Hematopoietic multipotent progenitor cell treated with erythropoietin and hydrocortisone succinate and interleukin-3 and kit ligand, for 4 days (in vitro differentiated cells): ENCODE measurements around the gene PYGB.
A peak's percentile ranks its signal among the peaks of the same experiment; 100 is the strongest.
"Not testable (repeated sequence)": the region's sequence is repeated elsewhere in the genome, so short reads cannot be mapped to it uniquely, and the experiment has no call there.

Experiments used
- DNase-seq: peaks from one replicate; pipeline ENCODE4 v3.0.0-alpha.2; 2015

Gene PYGB

DNA sequence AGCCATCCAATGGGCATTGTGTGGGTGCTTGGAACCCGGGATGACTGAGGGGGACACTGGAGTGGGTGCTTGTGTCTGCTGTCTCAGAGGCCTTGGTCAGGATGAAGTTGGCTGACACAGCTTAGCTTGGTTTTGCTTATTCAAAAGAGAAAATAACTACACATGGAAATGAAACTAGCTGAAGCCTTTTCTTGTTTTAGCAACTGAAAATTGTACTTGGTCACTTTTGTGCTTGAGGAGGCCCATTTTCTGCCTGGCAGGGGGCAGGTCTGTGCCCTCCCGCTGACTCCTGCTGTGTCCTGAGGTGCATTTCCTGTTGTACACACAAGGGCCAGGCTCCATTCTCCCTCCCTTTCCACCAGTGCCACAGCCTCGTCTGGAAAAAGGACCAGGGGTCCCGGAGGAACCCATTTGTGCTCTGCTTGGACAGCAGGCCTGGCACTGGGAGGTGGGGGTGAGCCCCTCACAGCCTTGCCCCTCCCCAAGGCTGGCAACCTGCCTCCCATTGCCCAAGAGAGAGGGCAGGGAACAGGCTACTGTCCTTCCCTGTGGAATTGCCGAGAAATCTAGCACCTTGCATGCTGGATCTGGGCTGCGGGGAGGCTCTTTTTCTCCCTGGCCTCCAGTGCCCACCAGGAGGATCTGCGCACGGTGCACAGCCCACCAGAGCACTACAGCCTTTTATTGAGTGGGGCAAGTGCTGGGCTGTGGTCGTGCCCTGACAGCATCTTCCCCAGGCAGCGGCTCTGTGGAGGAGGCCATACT lies 49.4 kb downstream of the PYGB start:
- DNase-seq: no peak

DNA sequence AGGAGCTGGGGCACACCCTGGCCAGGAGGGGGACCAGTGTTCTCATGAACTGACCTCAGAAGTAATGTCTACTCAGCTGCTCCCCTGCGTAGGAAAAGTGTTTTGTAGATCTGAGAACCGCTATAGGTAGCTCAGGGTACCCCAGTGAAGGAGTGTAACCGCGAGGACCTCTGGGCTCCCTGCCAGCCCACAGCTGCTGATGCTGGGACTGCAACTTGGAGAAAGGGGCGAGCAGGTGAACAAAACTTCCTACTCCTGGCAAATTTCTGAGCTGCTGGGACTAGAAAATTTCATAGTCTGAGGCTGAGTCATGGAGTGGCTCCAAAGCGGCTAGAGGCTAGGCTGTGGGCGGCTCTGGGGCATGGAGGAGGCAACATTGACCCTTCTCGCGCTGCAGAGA lies 51.9 kb downstream of the PYGB start:
- DNase-seq: peak; percentile 19

DNA sequence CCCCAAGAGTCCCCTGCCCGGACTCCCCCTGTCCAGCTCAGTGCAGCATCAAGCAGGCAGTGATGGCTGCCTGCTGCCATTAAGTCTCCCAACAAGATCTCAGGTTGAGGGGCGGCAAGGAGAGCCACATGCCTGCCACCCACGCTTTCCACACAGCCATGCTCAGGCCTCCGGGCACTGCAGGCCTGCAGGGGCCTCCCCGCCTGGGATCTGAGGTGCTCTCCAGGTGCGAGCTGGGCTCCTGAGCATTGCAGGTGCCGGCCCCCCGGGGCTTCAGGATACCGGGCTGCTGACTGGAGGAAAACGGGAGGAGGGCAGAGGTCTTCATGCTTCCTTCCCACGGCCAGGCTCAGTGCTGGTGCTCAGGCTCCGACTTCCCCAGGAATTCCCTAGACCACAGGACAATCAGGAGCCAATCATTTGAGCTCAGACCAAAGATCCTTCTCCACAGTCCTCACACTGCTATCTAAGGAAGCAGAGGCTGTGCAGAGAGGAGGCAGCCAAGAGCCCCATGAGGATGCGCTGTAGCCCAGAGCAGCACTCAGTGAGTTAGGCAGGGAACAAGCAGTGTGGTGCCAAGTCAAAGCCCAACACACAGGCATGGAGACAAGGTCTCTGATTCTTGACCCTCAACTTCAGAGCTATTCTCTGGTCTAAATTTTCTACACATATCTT lies 52.7 kb downstream of the PYGB start:
- no peak for DNase-seq

DNA sequence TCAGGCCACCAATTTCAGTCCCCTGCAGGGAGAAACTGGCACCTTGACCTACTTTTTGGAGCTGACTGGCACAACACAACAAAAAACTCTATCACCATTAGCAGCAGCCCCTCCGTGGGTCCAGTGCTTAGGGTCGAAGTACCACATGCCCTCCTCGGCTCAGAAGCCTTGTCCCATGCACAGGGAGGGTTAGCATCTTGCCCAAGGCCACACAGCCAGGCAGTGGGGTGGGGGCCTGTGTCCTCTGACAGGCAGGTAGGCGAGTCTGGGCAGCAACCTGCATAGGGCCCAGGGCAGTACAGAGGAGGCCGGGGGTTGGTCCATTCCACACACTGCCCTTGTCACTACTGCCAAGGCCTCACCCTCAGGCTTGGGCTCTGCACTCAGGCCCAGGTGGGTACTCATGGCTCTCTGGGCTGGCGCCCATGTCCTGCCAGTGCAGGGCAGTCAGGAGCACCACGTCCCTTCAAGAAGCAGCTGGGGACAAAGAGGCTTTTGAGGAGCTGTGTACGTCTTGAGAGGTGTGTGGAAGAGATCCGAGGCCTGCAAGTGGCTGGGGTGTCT lies 53.6 kb downstream of the PYGB start:
- no peak for DNase-seq

DNA sequence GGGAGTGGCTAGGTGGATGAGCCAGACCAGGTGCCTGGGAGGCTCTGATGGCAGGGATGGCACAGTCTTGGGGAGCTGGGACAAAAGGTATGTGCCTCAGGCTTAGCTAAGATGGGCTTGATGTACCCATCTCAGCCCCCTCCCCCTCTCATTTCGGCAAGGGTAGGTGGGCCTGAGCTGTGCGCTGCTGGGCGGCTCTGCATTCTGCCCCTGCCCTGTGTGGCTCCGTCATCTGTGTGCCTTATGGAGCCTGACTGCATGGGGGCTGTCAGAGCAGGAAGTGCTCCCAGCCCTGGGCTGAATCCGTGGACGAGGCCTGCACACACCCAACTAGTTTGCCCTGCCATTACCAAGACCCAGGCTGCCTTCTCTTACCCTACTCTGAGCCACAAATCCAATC lies 54.7 kb downstream of the PYGB start:
- no peak for DNase-seq

DNA sequence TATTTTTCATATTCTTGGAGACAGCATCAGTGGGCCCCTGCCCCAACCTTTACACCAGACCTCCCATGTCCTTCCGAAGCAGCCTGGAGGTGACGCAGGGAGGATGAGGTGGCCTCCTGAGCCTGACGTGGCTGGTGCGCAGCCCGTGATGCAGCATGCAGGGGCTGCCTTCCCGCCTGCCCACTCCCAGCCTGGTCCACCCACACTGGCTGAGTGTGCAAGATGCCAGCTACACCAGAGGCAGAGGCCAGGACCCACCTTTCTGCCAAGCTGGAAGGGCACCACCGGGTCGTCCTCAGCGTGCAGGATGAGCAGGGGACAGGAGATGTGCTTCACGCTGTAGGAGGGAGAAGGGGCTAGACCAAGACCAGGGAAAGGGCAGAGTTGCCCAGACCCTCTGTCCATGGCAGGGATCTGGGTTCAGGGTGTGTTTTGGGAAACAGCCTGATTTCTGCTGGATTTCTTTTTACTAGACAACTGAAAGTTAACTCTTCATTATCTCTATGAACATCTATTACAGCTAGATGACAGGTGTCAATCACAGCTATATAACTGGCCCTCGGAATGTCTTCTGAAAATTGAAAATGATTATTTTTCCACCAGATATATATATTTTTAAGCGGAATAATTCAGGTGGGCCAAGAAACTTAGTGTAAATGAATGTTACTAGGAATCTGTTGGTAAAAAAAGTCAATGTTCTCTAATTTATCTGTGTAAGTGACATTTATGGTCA lies 55.6 kb downstream of the PYGB start:
- DNase-seq: no peak

DNA sequence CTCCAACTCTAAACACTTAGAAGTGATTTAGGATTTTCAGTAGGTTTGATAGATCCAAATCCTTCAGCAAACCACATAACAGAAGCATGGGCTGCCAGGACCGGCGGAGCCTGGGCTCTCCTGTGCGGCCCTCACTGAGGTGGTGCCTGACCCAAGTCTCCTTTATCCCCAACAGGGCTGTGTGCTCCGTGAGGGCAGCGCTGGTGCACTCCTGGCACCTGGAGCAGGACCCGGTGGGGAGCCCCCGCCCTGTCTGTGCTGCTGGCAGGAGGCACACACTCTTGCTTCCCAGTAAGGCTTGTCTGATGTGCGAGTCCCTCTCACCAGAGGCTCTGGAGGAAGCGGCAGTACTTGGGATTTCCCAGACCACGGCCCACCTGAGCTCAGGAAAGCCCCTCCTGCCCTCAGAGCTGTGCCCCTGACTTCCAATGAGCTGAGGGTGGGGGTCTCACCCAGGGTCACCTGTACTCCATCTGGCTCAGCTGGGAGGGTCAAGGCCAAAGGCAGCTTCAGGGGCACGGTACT lies 56.2 kb downstream of the PYGB start:
- no peak for DNase-seq

DNA sequence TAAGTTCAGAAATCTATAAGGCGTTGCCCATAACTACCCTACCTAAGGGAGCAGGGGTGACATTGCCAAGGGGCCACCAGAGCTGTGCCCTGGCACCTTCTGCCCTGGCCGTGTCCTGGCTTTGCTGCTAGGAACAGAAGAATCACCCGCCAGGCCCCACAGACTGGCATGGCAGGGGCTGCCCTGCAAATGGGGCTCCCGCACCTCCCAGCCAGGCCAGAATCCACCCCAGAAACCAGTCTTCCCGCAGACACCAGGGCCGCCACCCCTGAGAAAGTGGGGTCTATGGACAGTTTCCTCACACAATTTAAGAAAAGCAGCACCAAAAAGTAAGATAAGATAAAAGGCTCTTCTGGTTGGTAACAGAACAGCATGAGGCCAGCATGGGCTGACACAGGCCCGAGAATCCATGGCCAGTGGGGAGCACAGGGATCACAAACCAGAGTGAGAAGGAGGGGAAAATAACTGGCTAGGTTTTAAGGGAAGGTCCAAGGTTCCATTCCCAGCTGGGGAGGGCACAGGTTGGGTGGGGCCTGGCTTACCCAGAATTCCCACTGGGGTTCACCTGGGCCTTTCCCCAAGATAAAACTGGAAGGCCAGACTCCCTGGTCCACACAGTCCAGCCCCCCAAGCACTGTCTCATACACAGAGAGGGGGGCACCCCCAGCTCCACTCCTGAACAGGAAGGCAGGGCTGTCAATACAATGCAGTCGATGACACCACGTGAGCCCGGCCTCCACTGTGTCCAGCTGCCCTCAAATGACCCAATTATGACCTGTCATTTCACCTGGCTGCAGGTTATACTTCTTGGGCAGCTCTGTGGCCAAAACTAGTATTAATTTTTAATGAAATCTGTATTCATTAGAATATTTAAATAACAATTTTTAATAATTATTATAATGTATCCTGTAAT lies 59.4 kb downstream of the PYGB start:
- DNase-seq: no peak

DNA sequence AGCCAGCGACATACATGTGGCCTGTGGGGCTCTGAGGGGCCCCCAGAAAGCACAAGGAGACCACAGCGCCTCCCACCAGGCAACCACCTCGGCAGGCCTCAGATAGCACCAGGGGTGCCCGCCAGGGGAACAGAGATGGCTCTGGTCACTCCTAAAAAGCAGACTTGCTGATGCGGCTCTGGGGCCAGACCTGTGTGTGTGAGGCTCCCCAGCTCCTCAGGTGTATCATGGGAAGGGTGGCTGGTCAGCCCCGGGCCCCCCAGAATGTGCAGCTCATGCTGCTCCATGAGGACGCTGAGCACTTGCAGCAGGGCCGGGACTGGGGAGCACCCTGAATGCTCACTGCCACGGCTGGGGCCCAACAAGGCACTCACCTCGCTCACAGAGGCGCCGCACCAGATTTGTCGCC lies 60.2 kb downstream of the PYGB start:
- no peak for DNase-seq

DNA sequence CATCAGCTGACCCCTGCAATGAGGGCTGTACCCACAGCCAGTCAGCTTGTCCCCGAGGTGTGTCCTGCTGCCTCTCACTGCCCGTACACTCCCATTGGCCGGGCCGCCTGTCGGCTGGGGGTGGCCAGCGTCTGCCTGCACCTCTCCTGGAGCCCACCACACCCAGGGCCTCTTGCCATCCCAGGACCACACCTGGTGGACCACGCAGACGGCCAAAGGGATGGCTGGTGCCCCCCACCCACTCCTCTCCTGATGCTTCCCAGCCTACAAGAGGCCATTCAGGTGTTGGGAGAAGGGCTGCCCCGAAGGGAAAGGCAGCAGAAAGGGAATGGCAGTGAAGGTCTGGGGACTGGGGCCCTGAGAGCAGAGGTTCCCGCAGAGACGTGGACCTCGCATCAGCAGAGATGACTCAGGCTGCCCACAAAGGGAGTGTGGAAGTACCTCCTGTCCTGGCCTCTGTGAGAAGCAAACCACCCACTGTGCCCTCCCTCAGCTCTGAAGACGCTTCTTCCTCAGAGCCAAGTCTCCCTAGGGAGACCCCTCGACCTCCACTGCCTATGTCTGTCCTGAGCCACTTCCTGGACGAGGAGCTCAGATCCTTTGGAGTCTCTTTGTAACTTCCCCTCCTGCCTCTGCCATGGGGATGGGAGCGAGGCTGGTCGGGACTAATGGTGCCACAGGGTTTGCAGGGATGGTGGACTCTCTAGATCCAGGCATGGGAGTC lies 60.9 kb downstream of the PYGB start:
- no peak for DNase-seq

DNA sequence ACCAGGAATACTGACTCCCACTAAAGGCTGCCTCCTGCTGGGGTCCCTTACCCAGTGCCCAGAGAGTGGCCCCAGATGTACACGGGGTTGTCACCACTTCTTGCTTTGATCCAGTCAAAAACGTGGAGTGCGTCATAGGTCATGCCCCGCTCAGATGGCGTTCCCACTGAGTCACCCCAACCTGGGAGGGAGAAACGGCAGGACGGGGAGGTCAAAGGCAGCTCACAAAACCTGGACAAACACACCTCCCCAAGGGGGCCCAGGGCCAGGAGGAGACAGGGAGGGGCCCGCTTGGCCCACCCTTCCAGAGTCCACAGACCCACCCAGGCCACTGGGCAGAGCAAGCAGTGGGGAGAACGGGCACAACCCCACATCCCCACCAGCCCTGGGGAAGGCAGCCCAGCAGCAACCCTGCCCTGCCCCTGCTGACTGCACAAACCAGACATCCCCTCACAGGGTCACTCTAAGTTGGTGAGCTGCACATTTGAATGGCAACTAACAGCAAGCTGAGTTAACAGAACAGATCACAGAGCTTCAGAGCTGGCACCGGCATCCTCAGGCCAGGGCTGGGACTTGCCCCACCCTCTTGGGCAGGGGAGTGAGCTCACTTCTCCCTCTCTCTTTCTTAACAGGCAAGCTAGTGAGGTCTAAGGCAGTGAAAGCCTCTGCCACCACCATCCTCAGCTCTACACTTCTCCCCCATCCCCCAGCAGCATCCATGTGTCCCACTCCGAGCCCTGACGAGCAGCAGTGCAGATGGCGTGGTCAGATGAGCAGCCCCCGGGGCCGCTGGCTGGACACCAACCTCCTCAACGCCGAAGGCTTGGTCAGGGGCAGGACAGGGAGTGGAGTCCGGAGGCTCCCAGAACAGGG lies 61.7 kb downstream of the PYGB start:
- peak; percentile 27 for DNase-seq

DNA sequence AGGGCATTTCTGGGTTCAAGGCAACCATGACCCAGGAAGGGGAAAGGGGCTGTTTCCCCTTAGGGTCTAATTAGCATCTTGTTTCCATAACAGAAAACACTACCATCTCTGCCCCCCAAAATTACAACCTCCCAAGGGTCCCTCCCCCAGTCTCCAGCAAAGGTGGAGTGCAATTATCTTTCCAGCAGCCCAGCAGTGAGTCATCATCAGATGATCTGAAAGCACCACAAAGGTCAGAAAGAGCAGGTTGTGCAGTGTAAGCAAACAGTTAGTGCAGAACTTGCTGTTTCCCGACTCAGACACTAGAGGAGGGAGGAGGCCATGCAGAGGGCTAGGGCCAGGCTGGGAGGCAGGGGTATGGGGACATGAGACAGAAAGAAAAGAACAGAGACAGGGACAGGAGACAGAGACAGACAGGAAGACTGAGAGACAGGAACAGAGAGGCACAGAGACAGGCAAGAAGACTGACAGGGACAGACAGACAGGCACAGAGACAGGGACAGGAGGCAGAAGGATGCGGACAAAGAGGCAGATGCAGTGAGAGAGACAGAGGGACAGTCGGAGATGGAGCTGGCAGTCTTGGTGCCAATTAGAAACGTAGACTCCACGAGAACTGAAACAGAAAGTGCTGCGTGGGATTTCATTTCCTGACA lies 62.5 kb downstream of the PYGB start:
- DNase-seq: peak; percentile 76

DNA sequence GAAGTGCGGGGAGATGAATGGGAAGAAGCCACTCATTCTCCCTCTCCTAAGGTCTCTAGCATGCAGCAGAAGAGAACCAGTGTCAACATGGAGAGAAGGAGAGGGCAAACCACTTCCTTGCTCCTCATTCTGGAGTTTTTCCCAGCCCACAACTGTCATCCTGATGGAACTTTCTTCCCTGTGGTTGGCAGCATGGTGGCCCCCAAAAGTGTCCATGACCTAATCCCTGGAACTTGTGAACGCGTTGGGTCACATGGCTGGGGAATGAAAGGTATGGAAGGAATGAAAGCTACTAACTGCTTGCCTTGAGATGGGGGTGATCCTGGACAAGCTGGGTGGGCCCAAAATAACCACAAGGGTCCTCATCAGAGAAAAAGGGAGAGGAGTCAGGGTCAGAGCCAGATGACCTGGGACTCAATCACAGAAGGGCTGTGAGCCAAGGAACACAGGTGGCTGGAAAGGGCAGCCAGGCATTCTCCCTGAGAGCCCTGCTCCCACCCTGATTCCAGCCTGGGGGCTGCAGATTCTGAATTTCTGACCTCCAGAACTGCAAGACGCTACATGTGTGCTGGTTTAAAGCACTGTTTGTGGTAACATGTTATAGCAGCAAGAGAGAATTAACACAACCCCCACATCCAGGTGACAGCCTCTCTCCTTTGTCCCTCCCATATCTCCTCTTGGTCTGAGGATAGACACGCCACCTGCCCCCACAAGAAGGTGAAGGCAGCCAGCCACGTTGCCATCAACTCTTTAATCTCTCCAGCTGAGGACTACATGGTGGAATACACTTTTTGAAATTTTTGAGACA lies 63.2 kb downstream of the PYGB start:
- no peak for DNase-seq

DNA sequence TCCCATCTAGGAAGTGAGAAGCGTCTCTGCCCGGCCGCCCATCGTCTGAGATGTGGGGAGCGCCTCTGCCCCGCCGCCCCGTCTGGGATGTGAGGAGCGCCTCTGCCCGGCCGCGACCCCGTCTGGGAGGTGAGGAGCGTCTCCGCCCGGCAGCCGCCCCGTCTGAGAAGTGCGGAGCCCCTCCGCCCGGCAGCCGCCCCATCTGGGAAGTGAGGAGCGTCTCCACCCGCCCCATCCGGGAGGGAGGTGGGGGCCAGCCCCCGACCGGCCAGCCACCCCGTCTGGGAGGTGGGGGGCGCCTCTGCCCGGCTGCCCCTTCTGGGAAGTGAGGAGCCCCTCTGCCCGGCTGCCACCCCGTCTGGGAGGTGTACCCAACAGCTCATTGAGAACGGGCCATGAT lies 64.8 kb downstream of the PYGB start:
- DNase-seq: not testable (repeated sequence)

DNA sequence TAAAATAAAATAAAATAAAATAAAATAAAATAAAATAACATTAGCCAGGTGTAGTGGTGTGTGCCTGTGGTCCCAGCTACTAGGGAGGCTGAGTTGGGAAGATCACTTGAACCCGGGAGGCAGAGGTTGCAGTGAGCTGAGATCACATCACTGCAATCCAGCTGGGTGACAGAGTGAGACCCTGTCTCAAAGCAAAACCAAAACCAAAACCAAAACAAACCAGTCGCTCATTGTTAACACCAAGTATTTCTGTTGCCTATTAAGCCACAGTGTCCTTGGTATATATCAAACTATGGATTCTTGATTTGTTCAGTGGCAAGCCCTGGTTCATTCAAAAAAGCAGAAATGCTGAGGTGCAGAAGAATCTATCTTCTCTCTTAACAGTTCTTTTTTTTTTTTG lies 65.7 kb downstream of the PYGB start:
- no peak for DNase-seq

DNA sequence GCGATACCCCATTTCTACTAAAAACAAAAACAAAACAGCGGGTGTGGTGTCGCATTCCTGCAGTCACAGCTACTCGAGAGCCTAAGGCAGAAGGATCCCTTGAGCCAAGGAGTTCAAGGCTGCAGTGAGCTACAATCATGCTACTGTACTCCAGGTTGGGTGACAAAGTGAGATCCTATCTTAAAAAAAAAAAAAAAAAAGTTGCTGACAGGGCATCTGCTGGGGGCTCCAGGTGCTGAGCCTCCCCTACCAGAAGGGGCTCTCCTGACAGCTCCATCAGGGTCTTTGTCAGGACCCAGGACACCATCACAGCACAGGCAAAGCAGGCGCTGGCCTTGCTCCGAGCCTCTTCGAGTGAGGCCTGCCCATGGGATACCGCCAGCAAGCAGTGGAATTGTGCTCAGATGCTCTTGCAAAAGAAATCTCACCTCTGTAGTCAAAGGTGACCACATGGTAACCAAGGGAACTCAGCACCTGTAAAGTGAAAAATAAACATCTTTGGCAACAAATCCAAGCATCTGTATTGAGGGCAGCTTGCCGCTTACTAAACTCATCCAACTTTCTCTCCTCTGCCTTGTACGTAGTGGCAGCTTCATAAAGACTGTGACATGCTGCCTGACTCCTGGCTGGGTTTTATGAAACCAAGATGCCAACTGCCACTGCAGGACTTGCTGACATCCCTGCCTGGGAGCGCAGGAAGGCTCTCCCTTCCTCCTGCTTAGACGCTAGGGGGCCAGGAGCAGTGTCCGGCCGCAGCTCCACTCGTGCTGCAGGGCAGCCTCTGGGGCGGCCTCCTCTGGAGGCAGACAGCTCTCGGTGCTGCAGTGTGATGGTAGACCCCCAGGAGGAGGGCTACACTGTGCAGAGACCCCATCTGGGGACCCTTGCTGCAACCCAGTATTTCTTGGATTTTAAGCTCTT lies 66.9 kb downstream of the PYGB start:
- DNase-seq: no peak

DNA sequence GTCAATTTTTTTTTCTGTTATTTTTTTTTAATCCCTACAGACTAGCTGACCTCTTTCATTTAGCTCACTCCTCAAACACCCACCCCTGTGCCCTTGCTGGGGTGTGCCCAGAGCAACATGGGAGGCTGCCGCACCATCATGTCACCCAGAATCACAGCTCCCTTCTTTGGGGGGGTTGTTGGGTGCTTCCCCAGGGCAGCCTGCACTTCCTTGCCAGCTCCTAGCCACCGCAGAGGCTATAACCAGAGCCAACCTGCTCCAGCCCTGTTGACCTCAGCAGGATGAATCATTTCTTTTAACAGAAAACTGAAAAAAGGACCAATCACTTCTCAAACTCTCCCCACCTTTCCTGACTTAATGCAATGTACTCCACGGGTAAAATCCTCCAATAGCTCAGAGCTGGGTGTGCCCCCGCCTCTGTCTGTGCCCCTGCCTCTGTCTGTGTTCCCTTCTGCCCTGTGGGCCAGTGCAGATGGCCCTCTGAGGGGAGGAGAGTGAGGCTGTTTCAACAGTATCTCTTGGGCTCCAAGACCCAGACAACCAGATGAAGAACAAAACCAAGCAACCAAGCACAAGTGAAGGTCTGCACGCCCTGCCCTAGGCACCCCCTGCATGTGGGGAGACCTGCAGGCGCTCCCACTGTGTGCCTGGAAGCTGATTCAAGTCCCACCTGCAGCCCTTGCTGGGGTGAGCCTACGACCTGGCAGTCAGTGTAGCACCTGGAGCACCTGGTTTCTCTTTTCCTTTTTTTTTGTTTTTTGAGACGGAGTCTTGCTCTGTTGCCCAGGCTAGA lies 67.7 kb downstream of the PYGB start:
- no peak for DNase-seq
